Epidermal melanocyte (primary cell): ENCODE measurements around the gene SDK2.
A peak's percentile ranks its signal among the peaks of the same experiment; 100 is the strongest.

Experiments
- DNase-seq: peaks from one replicate; pipeline ENCODE4 v3.0.0; 2011; ENCODE audit warnings: low spot score; ENCODE audit not compliant: insufficient read length

Gene SDK2

DNA sequence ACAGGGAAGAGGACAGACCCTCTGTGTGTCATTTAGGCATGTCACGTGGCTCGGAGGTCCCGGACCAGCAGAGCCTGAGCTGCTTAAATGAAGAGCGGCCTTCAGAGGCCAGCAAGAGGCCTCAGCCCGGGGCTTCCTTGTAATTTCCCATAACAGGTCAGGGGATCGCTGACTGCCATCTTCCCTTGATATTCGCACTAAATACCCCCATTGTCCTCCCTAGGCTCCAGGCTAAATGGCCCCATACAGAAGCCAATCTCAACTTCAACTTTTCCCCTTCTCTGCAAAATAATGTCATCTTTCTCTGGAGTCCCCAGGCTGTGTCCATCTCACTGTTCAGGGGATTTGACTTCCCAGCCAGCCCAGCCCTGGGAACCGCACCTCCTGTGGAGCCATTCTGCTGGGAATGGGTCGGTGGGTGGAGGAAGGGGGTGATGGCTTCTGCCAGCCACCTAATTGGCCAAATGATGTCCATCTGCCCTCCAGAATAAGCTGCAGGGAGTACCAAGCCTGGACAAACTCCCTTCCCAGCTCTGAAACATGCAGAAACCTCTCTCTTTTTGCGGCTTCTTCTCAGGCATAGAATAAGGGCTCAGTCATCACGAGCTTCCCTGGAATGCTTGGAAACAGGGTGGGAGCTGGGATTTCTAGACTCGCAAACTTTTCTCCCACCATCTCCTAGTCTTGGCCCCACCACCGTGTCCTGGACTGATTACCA lies 129.9 kb downstream of the SDK2 start:
- peak; percentile 73 for DNase-seq

DNA sequence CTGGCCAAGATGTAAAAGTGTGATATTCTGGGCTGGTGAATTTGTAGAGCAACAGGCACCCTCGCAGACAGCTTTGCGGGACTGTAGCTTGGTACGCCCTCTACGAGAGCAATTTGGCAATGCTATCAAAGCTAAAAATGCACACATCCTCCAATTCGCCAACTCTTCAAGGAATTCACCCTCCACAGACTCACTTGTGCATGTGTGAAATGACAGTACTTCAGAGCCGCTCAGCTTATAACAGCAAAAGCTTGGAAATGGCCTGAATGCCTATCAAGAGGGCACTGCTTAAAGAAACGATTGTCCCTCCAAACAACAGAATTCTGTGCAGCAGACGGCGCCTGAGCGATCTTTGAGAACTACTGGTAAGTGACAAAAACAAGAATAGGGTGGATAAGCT lies 130.8 kb downstream of the SDK2 start:
- no peak for DNase-seq

DNA sequence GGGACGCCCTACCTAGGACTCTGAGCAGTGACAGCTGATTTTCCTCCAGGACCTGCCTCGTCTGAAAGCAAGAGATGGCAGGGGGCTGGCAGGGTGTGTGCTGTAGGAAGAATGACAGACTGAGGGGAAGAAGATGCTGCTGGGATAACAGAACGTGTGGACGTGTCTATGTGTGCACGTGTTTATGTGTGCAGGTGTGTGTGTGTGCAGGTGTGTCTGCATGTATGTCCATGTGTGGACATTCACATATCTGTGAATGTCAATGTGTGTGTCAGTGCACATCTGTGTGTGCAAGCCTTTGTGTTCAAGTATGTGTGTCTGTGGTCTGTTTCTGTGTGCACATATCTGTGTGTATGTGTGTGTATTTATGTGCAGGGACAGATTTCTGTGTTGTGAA lies 132.5 kb downstream of the SDK2 start:
- no peak for DNase-seq

DNA sequence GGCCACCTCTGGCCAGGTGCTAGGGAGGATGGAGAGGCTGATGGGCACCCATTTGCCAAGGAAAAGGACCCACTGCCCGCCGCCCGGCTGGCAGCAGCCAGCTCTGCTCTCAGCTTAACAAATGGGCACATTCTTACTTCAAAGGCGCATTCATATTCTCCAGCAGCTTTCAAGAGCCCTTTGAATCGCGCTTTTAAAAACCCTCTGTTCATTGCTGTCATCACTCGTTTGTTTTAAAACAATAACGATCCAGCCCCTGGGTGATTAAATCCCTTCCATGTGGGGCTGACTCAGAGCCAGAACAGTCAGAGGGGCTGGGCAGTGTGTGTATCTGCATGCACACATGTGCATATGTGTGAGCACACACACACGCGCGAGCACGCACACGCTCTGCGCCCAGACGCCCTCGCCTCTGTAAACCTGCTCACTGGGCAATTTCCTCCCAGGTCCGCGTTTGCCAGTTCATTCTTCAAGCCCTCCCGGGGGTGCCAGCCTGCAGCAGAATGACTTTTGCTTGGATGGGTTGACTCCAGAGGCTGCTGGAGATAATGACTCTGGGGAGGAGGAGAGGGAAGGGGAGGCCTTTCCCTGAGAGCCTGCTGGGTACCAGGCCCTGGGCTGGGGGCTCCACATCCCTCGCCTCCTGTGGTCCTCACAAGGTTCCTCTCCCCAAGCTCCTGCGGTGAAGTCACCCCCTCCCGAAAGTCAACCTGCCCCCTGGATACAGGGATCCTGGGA lies 133.1 kb downstream of the SDK2 start:
- DNase-seq = no peak

DNA sequence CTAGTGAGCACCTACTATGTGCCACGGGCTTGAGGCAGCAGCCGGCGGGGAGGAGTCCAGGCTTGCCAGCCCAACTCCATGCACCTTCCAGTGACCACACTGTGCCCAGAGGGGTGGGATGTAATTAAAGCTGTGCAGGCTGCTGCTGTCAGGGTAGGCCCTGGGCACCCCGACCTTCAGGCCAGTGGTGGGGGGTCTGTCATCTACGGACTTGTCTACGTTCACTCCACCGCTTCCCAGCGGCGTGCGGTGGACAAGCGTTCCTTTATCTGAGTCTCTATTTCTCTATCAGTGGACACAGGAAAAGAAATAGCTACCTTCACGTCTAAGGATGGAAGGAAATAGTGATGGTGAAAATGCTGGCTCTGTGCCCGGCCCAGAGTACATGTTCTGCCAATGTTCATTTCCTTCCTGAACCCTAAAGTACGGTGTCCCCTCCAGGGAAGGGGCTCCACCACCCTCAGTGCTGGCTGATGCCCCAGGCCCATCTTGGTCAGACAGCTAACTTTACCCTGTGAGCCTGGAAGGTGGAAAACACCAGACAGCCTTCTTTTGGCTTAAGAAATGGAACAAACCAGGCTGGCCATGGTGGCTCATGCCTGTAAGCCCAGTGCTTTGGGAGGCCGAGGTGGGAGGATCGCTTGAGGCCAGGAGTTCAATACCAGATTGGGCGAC lies 135.2 kb downstream of the SDK2 start:
- no peak for DNase-seq

DNA sequence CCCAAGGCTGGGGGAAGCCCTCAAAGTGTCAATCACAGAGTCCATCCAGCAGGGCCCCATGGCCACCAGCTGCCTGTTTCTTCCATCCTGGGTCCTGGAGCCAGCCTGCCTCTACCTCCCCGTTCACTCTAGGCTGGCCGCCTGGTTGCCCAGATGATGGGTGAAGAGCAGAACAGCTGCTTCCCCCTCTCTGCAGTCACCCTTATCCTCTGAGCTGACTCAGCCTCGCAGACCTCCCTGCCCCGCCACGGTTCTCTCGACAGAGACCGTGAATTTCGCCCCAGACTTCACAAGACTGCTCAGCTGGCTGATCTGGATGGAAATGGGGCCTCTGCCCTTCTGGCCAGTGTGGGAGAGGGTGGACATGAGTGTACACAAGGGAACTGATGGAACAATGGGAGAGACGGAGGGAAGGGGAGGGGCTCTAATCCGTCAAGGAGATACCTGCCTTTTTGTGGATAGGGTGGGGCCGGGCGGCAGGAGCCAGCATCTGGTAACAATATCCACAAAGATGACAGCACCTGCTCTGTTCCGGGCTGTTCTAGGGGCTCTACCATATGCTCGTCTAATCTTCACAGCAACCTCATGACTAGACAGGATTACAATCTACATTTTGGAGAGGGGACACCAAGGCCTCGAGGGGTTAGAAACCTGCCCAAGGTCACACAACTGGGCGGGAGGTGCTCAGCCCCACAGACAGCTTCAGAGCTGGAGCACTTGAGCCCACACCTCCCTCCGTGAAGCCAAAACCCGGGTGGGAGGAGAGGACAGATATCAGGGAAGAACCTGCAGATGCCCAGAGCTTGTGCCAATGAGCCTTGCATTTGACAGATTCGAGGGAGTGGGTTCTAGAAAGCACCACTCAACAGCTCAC lies 136.0 kb downstream of the SDK2 start:
- no peak for DNase-seq

DNA sequence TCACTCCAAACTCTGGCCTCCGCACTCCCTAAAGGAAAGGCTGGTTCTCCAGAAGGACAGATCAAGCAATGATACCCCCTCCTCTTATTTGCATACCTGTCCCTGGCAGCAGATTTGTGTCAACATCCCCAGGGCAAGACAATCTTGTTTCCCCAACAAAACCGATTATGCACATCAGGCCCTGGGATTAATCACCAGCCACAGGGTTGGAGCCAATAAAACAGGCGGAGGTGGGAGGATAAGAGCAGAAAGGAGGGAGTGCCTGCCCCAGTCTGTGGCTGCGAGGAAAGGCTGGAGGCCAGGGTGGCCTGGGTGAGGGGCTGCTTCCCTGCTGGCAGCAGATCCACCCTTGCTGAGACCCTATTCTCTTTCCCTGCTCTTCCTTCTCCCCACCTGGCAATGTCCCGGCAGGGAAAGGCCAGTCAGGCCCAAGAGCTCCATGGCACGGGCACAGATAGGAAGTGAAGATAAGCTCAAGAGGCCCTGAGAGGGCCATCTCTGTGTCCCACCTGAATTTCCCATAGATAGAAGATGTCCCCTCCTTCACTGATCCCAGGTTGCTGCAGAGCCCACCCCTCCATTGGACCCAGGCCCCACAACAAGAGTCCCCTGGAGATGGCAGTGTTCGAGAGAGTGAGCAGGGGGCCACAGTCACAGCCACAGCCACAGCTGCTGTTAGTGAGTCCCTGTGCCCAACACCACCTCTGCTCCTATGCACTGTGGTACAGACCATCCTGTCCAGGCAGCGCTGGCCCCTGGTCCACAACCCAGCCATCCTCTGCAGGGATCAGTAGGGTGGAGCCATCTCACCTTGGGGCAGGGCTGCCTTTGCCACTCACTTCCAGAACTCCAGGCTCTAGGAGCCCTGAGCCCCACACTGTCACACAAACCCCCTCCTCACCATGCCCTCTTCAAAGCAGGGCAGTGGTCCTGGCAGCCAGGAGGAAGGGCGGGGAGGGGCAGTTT lies 137.5 kb downstream of the SDK2 start:
- no peak for DNase-seq

DNA sequence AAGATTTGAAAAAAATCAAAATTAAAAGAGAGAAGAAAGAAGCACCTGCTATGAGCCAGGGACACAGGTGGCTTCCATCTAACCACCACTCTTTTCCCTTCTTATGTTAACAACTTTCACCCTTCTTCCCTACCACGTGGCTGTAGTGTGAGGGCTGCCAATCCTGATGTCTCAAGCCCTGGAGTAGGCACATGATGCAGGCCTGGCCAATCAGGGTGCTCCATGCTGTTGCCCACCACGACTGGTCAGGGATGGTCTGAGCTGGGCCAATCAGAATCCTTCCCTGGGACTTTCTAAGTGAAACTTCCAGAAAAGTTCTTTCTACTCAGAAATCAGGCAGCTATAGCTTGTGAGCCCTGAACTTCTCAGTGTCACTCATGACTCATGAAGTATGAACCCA lies 140.7 kb downstream of the SDK2 start:
- no peak for DNase-seq

DNA sequence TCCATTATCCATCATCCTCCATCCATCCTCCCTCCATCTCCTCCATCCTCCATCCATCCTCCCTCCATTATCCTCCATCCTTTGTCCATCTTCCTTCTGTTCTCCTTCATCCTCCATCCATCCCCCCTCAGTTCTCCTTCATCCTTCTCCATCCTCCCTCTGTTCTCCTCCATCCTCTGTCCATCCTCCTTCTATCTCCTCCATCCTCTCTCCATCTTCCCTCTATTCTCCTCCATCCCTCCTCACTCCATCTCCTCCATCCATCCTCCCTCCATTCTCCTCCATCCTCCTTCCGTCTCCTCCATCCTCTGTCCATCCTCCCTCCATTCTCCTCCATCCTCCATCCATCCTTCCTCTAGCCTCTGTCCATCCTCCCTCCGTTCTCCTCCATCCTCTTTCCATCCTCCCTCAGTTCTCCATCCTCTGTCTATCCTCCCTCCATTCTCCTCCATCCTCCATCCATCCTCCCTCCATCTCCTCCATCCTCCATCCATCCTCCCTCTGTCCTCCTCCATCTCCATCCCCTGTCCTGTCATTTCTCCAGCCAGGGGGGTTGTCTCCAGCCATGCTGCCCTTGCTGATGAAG lies 143.7 kb downstream of the SDK2 start:
- DNase-seq = no peak

DNA sequence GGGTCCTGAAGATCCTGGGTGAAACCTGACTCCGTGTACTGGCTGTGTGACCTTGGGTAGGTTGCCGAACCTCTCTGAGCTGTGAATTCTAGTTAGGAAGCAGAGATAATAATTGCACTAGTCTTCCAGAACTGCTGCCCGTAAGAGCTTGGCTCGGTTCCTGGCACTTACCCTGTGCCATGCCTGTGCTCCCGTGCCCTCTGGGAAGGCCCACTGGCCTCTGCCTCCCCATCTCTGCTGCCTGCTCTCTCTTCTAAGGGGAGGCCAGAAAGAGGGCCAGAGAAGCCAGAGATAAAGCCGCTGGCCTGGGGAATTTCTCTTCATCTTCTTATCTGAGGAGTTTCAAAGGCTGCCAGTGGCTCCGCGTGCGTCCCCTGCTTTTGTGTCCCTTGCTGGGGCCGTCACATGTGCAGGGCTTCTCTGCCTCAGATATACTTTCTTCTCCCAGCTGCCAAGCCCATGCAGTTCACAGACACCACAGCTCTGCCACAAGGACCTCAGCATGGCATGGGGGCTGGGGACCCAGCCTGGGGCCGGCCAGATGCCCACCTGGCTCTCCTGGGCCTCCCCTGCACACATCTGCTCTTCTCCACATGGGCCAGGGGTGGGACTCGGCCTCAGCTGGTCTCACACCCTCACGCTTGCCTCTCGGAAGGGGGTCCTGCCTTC lies 145.2 kb downstream of the SDK2 start:
- no peak for DNase-seq

DNA sequence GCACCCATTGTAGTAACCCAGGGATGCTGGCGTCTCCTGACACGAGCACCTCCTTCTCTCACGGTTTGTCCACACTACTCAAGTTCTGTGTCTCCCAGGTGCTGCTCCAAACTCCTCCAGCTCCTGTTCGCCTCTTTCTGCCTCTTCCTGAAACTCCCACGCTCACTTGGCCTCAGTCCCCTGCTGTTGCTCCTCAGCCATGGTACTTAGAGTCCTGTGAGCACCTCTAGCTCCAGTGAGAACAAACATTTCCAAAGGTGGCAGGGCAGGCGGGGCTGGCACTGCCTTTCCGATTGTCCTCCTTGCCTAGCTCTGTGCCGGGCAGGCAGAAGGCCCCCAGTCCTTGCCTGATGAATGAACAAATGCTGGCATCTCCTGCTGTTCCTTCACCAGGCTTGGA lies 146.1 kb downstream of the SDK2 start:
- DNase-seq = no peak

DNA sequence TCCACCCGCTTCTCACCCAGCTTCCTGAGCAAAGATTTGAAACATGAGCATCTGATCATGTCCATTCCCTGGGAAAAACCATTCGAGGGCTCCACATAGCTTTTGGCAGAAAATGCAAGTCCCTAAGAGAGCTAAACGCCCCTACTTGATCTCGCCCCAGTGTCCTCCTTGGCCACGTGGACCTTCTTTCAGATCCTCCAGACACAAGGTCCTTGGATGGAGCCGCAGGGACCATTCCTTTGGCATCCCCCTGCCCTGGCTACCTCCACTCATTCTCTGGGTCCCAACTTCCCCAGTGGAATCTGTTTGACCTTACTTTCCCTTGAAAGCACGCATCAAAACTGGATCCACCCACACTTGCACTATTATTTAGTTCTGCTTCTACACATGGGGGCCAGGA lies 146.5 kb downstream of the SDK2 start:
- DNase-seq = no peak

DNA sequence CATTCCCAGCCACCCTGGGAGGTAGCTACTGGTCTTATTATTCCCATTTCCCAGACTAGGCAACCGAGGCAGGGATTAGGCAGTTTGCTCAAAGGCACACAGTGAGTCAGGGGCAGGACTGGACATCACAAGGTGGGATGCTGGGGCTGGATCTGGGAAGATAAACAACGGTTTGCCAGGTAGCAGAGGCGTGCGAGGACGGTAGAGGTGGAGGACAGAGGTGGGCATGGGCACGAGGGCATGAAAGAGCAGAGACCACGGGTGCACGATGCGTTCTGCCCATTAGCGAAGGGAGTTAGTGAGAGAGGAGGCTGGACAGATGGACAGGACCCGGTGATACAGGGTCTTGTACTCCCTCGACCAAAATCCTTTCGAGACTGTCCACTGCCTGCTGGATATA lies 148.0 kb downstream of the SDK2 start:
- DNase-seq = no peak

DNA sequence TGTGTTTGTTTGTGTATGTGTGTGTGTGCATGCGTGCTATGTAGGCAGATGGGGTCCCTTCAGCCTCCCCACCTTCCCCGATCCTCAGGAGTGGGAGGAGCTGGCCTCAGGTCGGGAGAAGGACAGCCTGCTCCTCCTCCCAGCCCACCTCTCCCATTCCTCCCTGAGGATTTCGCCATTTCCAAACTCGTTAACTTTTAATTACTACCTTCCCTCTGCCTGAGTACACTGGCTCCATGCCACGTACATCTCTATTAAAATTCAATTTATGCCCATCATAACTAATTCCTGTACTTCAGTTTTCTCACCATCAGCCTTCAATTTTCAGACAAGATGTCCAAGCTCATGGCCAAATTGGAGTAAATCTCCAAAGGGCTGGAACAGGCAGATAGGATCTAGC lies 148.6 kb downstream of the SDK2 start:
- no peak for DNase-seq

DNA sequence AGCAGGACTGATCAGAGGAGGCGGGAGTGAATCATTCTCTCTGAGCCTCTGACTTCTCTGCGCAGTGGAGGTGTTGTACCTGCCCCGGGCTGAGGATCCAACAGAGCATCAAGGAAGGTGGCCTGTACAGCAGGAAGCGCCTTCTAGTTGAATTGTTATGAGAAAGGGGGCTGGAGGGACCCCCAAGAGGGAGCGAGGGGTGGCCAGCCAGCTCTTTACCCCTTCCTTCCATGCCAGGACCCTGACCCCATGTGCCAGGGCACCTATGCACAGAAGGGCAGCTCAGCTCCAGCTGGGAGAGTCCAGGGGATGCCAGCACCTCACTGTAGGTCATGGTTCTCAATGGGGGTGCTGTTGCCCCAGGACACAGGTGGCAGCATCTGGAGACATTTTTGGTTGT lies 149.3 kb downstream of the SDK2 start:
- DNase-seq = no peak

DNA sequence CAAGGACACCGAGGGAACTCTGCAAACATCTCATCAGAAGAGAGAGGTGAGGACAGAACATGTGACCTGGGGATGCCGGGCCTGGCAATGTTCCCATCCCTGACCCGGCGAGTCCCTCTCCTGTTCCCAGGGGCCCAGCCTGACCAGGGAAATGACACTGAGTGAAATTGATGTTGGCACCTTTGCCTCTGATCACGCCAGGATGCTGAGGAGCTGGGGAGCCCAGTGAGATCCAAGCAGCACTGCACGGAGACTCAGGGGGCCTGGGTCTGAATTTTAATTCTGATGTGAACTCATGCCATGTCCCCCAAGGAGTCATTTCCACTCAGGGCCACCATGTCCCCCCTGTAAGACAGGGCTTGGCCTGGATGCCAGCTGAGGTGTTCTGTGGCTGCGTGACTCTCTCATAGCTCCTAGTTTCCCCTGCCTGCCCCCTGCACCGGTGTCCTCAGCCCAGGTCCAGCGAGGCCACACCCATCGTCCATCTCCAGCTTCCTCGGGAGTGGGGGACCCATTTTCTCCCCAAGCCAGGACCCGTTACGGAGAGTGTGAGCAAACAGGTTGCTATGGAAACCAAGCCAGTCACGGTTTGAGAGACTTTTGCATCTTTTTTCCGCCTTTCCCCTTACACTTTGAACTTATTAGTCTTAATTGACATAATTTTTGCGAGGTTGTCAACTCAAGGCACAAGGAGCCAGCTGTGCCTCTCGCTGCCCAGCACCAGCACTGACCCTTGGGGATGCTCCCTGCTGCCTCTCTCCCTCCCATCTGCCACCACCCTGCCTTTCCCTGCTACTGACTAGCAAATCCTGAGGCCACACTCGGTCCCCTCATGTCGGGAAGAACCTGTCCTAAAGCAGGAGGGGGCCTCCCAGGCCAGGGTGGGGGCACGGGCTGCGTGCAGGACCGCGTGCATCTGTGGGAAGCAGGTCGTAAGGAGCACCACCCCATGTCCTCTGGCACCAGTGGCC lies 150.0 kb downstream of the SDK2 start:
- DNase-seq = no peak

DNA sequence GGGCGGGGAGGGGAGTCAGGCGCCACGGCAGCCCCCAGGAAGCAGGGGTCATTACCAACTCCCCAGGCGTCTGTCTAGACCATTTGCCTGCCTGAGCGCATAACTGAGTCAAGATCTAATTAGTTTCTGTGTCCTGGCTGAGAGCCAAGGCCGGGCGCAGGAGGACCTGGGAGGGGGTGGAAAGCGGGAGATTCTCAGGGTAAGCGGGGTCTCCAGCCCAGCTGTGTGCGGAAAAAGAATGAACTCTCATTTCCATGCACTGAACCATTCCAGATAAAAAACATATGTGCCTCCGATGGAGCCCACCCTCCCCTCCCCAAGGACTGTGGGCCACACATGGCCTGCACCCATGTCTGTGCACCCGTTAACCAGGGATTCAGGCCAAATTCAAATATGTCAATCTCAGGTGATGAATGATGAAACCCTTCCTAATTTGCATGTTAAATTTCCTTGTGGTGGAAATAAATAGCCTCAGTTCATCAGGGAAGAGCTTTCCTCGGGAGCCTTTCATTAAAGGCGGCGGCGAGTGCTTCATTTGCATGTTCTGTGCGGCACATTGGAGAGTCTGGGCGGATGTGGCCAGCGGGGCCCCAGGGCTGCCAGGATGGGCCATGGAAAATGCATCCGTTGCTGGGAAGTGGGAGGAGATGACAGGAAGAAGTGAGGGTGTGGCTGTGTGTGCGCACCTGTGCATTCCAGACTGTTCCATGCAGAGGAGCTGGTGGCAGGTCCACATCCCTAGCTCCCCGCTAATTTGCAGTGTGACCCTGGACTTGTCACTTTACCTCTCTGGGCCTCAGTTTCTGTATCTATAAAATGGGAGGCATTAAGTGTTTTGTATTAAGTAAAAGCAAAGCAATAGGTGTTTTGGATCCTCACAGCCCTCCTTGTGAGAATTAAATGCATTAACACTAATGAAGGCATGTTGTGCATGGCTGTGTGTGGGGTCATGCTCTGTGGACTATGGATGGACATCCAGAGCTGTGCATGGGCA lies 151.1 kb downstream of the SDK2 start:
- no peak for DNase-seq
